Coronary artery (tissue), 2 donors: ENCODE results near the gene CYB5RL.

ENCODE experiments used
- DNase-seq: peaks from one replicate; pipeline ENCODE4 v3.0.0-alpha.2; 2017; ENCODE audit warnings: low spot score
- H3K27ac ChIP-seq, 2 donors: fragments of 200-600 bp; sonication (generic); one replicate each; pipeline ENCODE4 v1.5.1; 2016 to 2019
- H3K4me3 ChIP-seq: fragments of 200-600 bp; sonication (generic); 2 replicates; pipeline ENCODE4 v1.5.1; 2016; ENCODE audit warnings: mild to moderate bottlenecking, moderate library complexity
- CTCF ChIP-seq: fragments of 200-600 bp; sonication (generic); IDR thresholded peaks from one replicate; pipeline ENCODE4 v1.5.1; 2019; ENCODE audit warnings: antibody characterized with exemption

CYB5RL gene, protein sequence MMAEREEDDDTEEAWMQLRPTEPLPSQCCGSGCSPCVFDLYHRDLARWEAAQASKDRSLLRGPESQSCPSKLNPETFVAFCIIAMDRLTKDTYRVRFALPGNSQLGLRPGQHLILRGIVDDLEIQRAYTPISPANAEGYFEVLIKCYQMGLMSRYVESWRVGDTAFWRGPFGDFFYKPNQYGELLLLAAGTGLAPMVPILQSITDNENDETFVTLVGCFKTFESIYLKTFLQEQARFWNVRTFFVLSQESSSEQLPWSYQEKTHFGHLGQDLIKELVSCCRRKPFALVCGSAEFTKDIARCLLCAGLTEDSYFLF

DNA sequence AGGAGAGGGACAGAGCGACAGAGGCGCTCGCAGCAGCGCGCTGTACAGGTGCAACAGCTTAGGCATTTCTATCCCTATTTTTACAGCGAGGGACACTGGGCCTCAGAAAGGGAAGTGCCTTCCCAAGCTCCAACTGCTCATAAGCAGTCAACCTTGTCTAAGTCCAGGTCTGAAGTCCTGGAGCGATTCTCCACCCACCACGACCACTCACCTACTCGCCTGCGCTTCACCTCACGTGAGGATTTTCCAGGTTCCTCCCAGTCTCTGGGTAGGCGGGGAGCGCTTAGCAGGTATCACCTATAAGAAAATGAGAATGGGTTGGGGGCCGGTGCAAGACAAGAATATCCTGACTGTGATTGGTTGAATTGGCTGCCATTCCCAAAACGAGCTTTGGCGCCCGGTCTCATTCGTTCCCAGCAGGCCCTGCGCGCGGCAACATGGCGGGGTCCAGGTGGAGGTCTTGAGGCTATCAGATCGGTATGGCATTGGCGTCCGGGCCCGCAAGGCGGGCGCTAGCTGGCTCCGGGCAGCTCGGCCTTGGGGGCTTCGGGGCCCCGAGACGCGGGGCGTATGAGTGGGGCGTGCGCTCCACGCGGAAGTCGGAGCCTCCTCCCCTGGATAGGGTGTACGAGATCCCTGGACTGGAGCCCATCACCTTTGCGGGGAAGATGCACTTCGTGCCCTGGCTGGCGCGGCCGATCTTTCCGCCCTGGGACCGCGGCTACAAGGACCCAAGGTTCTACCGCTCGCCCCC, at the start of gene CYB5RL, which contains the start of gene MRPL37:
TSS of gene CYB5RL (minus strand) at position 266 of the 754 bp plus-strand sequence. CDS start 4,414 bp downstream, outside the sequence.
TSS of gene MRPL37 (plus strand) at position 403 of the 754 bp plus-strand sequence. CDS start at position 480, 77 bp downstream.
- H3K4me3 ChIP-seq, result peak within 1 kb of the TSS; percentile 85
- peak; percentile 92 for DNase-seq
- H3K27ac ChIP-seq, result peak within 1 kb of the TSS; percentile 71 to 74
- TF ChIP-seq CTCF, result no peak

GRCh38 chr1:54248966-54249365, 49.1 kb upstream of the CYB5RL start:
- TF ChIP-seq CTCF, result no peak
- Histone ChIP-seq H3K4me3 (no peak overlapping the region), H3K27ac (no peak overlapping the region)
- no peak for DNase-seq

GRCh38 chr1:54247863-54248515, 48.2 kb upstream of the CYB5RL start:
- no peak overlapping the region for H3K27ac ChIP-seq
- DNase-seq, result no peak
- no peak overlapping the region for H3K4me3 ChIP-seq
- TF ChIP-seq CTCF, result no peak

- H3K4me3 ChIP-seq, result no peak overlapping the region
- DNase-seq, result no peak
These were observed 46.4 kb upstream of the CYB5RL start for GRCh38 chr1:54246116-54246721.

GRCh38 chr1:54245501-54245900, 45.7 kb upstream of the CYB5RL start:
- no peak for DNase-seq
- no peak overlapping the region for H3K4me3 ChIP-seq
- no peak for TF ChIP-seq CTCF
- H3K27ac ChIP-seq, result peak overlapping the region in 1 of 2 donors; percentile 15

More at GRCh38 chr1:54246116-54246721, 46.4 kb upstream of the CYB5RL start:
- no peak for TF ChIP-seq CTCF
- H3K27ac ChIP-seq, result no peak overlapping the region

DNA sequence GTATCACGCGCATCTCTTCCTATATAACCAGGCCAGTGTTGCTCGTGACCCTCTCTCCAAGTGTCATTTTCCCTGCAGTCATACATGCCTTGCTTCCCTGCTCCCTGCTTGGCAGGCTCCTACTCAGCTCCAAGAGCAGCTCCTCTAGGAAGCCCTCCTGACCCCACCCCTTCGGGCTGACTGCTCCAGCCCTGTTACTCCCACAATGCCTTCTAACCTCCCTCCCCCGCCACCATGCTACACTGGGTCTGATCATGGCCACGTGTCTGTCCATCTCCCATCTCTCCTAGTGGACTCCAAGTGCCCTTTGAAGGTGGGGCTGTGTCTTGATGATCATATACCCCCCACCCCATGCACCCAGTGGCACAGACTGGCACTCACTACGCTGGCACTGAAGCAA, 44.8 kb upstream of the CYB5RL start:
- no peak for TF ChIP-seq CTCF
- Histone ChIP-seq H3K4me3 (no peak overlapping the region), H3K27ac (peak overlapping the region in 1 of 2 donors; percentile 3)
- DNase-seq, result no peak
